SHP77 (cell line): ENCODE data around the gene ANKRD55.
"Not testable (repeated sequence)": the region's sequence is repeated elsewhere in the genome, so short reads cannot be mapped to it uniquely, and the experiment has no call there.

Experiments used
- DNase-seq, 2 experiments: peaks; one replicate each; lab custom pipeline; 2025; lab: John Stamatoyannopoulos, UW

The ANKRD55 gene

DNA sequence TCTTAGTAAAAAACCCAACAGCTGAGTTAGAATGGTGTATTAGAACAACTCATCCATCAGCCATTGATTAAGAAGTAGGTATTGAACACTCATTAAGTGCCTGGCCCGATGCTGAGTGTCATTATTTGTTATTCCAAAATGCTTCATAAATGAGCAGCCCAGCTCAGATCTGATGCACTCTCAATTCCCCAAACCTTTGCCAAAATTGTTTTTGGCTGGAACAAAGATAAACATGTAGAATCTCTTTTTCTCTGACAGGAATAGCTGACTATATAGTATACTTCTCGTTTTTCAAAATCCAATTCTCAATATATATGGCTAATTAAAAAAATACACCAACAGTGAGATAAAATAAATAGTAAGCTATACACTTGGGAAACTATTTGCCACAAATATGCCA is 20.0 kb upstream of the ANKRD55 start:
- DNase-seq = no peak

- no peak for DNase-seq
Measured at GRCh38 chr5:56251918-56252553, 18.9 kb upstream of the ANKRD55 start.

GRCh38 chr5:56251440-56251839 is 18.3 kb upstream of the ANKRD55 start:
- DNase-seq = no peak

- DNase-seq = no peak
Measured at GRCh38 chr5:56250011-56250410, 16.9 kb upstream of the ANKRD55 start.

DNA sequence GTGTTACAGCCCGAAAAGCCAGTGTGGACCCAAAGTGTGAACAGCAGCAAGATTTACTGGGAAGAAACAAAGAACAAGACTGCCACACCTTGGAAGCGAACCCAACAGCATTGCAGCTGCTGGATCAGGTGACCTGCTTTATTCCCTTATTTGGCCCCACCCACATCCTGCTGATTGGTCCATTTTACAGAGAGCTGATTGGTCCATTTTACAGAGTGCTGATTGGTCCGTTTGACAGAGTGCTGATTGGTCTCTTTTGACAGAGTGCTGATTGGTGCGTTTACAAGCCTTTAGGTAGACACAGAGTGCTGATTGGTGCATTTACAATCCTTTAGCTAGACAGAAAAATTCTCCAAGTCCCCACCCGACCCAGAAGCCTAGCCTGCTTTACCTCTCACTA is 16.0 kb upstream of the ANKRD55 start:
- DNase-seq = not testable (repeated sequence)

- DNase-seq = no peak
Measured at GRCh38 chr5:56247592-56247991, 14.5 kb upstream of the ANKRD55 start.

GRCh38 chr5:56246769-56247168 is 13.6 kb upstream of the ANKRD55 start:
- no peak for DNase-seq

DNA sequence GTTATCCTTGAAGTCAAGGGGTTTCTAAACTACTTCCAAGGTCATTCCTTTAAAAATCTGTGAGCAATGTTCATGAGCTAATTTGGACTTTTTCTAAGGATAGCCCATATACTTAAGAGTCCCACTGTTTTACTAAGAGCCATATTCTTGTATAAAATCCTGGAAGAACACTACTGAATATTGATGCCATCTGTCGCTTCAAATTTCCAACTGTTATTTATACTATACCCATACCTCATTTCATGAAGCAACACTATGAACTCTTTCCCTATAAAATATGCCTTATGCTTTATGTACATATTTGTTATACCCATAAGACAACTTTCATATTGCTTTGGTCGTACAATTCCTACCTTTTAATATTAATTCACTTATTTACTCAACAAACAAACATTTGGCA is 12.4 kb upstream of the ANKRD55 start:
- no peak for DNase-seq

DNA sequence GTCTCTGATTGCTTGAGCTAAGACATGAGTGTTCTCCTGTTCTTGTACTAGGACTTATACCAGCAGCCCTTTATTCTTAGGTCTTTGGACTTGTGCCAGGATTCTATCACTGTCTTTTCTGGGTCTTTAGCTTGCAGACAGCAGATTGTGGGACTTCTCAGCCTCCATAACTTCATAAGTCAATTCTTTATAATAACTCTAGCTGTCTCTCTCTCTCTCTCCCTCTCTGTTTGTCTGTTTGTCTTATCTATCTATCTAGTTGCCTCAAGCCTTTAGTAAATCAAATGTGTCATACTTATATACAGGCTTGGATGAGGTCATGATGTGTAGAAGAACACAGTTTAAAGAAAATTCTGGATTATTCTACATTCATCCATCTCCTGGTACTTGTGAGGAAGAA is 11.5 kb upstream of the ANKRD55 start:
- no peak for DNase-seq

DNA sequence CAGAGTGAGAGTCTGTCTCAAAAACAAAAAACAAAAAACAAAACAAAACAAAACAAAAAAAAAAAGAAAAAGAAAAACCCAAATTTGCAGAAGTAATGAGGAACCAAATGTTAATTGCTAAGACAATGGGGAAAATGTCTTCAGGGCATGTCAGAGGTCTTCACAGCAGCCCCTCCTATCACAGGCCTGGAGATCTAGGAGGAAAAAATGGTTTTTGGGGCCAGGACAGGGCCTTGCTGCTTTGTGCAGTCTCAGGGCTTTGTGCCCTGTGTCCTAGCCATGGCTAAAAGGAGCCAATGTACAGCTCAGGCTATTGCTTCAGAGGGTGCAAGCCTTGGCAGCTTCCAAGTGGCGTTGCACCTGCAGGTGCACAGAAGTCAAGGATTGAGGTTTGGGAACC is 9.1 kb upstream of the ANKRD55 start:
- DNase-seq = not testable (repeated sequence)

DNA sequence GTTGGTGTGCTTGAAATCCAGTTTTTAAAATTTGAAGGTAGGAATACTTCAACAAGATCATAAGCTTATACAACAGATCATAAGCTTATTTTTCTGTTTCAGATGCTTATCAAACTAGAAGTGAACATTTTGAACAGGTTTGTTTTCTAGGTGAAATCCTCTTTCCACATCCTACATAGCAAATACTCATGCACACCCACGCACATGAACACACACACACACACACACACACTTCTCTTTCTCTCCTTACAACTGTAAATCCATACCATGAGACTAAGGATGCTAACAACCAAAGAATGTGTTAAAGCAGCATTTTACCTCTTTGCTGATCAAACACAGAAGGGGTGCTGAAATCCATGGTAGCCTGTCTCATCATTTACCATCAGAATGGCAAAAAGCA is 592 bp downstream of the ANKRD55 start:
- DNase-seq = no peak

DNA sequence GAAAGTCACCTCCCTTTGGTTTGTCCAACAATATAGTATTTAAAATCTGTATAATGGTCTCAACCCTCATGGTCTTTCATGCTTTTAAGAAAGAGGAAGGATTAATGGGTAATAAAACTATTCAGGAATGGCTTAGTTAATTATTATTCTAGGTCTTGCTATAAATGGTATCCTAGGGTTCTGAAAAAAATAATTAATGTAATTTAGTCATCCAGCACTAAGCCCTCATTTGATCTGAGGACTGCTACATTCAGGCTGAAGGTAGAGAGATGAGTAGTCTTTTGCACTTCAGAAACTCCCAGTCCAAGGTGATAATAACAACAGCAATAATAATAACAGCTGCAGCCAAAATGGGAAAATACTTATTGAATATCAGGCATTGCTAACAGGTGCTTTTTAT is 2.6 kb downstream of the ANKRD55 start:
- no peak for DNase-seq

- DNase-seq = no peak
Measured at GRCh38 chr5:56229111-56229510, 4.0 kb downstream of the ANKRD55 start.

- DNase-seq = no peak
Measured at GRCh38 chr5:56228631-56229030, 4.5 kb downstream of the ANKRD55 start.

DNA sequence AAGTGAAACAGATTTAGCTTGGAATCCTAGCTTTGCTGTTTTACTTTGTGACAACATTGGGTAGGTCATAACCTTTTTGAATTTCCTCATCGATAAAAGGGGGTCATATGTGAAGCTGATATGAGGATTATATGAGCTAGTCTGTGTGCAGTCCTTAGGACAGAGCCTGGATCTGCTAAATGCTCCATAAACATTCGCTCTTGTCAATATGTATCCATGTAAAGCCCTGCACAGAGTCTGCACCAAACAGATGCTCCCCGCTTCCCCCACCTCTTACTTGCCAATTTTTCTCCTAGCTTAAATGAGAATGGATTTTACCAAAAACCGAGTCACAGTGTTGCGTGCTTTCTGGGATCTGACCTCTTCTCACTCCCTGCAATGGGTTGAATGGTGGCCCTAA is 5.4 kb downstream of the ANKRD55 start:
- no peak for DNase-seq

- DNase-seq = not testable (repeated sequence)
Measured at GRCh38 chr5:56223298-56223697, 9.8 kb downstream of the ANKRD55 start.

GRCh38 chr5:56221601-56222000 is 11.5 kb downstream of the ANKRD55 start:
- DNase-seq = not testable (repeated sequence)

DNA sequence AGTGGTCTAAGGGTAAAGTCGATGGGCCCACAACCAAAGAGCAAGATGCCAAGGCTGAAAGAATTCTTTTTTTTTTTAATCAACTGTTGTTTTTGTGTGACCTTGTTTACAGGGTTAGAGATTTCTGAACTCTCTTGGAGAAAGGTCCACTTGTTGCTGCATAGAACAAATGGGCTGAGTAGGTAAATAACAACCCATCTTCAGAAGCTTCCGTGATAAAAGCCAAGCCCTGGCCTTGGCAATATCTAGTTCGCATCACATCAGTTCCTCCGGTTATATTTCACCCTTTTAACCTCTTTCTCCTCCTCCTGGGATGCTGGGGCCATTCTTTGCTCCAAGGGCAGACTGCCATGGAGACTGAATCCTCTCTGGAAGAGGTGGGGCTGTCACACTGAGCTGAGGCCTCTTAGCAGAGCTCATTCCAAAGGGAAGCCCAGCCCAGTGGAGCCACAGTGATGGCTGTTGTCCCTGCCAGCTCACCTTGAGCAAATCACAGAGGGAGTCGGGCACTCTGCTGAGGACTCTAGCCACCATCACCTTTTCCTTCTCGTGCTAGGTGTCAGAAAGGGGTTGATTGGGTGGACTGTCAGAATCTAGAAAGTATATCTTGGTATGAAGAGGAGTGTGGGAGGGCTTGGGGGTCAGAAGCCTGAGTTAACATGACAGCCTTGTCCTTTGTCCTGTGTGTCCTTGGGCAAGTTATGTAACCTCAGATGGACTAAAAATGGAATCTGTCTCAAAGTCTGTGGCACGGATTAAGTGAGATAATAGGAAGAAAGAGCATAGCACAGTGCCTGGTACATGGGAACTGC is 17.9 kb downstream of the ANKRD55 start:
- DNase-seq = no peak

DNA sequence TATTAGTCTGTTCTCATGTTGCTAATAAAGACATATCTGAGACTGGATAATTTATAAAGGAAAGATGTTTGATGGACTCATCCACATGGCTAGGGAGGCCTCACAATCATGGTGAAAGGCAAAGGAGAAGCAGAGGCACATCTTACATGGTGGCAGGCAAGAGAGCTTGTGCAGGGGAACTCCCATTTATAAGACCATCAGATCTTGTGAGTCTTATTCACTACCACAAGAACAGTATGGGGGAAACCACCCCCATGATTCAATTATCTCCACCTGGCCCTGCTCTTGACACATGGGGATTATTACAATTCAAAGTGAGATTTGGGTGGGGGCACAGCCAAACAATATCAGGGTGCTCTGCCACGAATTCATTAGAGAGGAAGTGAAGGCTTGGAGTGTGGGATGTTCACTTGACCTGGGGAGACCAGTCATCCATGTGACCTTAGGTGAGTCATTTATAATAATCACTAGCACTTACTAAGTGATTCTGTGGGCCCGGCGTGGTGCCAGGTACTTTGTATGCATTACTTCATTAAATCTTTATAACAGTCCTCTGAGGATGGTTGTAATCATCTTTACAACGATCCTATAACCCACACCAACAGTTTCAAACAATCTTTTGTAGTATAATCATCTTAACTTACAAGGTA is 19.1 kb downstream of the ANKRD55 start:
- not testable (repeated sequence) for DNase-seq

- no peak for DNase-seq
Measured at GRCh38 chr5:56212130-56212879, 20.8 kb downstream of the ANKRD55 start.

- DNase-seq = no peak
Measured at GRCh38 chr5:56211298-56211865, 21.7 kb downstream of the ANKRD55 start.

DNA sequence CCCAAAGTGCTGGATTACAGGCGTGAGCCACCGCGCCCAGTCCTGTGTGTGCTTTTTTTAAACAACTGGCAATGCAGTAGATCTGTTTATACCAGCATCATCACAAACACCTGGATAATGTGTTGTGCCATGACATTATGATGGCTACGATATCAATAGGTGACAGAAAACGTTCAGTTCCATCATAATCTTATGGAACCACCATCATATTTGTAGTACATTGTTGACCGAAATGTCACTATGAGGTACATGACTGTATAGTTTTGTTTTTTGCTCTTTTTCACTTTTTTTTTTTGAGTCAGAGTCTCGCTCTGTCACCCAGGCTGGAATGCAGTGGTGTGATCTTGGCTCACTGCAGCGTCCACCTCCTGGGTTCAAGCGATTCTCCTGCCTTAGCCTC is 24.4 kb downstream of the ANKRD55 start:
- DNase-seq = no peak
